Measurements from ENCODE around the gene PRDX1.

Gene PRDX1

GRCh38 chr1:45492691-45493090 is 29.0 kb downstream of the PRDX1 start:
- Histone ChIP-seq H3K27me3 (ENCODE audit: insufficient read depth, low read length) (no peaks in the 10 kb centered on the region), H4K91ac (ENCODE audit: low read depth, low read length) (no peak overlapping the region), H3K9ac (ENCODE audit: low read length) (no peak overlapping the region), H4K12ac (ENCODE audit: low read depth, low read length) (no peak overlapping the region), H3K4me3 (ENCODE audit: low read depth, low read length) (no peak overlapping the region), H2BK120ac (ENCODE audit: insufficient read depth, low read length, poor library complexity) (no peak overlapping the region), H3K14ac (ENCODE audit: low read length) (no peak overlapping the region), H2BK5ac (ENCODE audit: low read depth, low read length, poor library complexity) (no peak overlapping the region), H3K79me2 (ENCODE audit: control insufficient read depth, insufficient read depth, low read length, poor library complexity) (peaks cover 4% of the 10 kb centered on the region), H3K36me3 (ENCODE audit: control insufficient read depth in 1 of 2, insufficient read depth in 2 of 2, low read length in 2 of 2) (no peaks in the 10 kb centered on the region), H2AK5ac (ENCODE audit: low read length) (no peak overlapping the region), H3K9me3 (ENCODE audit: insufficient read depth, low read depth, low read length) (no peaks in the 10 kb centered on the region), H3K79me1 (ENCODE audit: low read length) (peaks cover 4% of the 10 kb centered on the region), H3K27ac (ENCODE audit: low read depth, low read length) (no peak overlapping the region), H2AFZ (ENCODE audit: insufficient read depth, low read length, poor library complexity) (no peak overlapping the region), H4K8ac (ENCODE audit: low read depth, low read length) (no peak overlapping the region), H2BK12ac (ENCODE audit: low read length) (no peak overlapping the region), H3K4me1 (ENCODE audit: control insufficient read depth in 1 of 2, insufficient read depth in 2 of 2, low read length in 2 of 2) (no peaks in the 10 kb centered on the region), H3K4me2 (ENCODE audit: low read length) (no peak overlapping the region), H3K18ac (ENCODE audit: low read length) (no peak overlapping the region), H3K23ac (ENCODE audit: low read length) (no peak overlapping the region), H3K4ac (ENCODE audit: low read depth, low read length) (no peak overlapping the region)
- no peak for DNase-seq
- no CpG with 5 or more reads among the region's 3 CpGs for WGBS (ENCODE audit: extremely low coverage, insufficient coverage, insufficient read length)

GRCh38 chr1:45491487-45492260 is 30.0 kb downstream of the PRDX1 start:
- Histone ChIP-seq H3K79me2 (ENCODE audit: control insufficient read depth, insufficient read depth, low read length, poor library complexity) (peaks cover 4% of the 10 kb centered on the region), H3K79me1 (ENCODE audit: low read length) (peaks cover 4% of the 10 kb centered on the region), H4K12ac (ENCODE audit: low read depth, low read length) (no peak overlapping the region), H3K4me1 (ENCODE audit: control insufficient read depth in 1 of 2, insufficient read depth in 2 of 2, low read length in 2 of 2) (no peaks in the 10 kb centered on the region), H3K18ac (ENCODE audit: low read length) (no peak overlapping the region), H2AK5ac (ENCODE audit: low read length) (no peak overlapping the region), H4K8ac (ENCODE audit: low read depth, low read length) (no peak overlapping the region), H3K9ac (ENCODE audit: low read length) (no peak overlapping the region), H3K14ac (ENCODE audit: low read length) (no peak overlapping the region), H3K4me3 (ENCODE audit: low read depth, low read length) (no peak overlapping the region), H2BK120ac (ENCODE audit: insufficient read depth, low read length, poor library complexity) (no peak overlapping the region), H3K27ac (ENCODE audit: low read depth, low read length) (no peak overlapping the region), H2BK12ac (ENCODE audit: low read length) (no peak overlapping the region), H3K9me3 (ENCODE audit: insufficient read depth, low read depth, low read length) (no peaks in the 10 kb centered on the region), H2AFZ (ENCODE audit: insufficient read depth, low read length, poor library complexity) (no peak overlapping the region), H4K91ac (ENCODE audit: low read depth, low read length) (no peak overlapping the region), H3K27me3 (ENCODE audit: insufficient read depth, low read length) (no peaks in the 10 kb centered on the region), H3K36me3 (ENCODE audit: control insufficient read depth in 1 of 2, insufficient read depth in 2 of 2, low read length in 2 of 2) (no peaks in the 10 kb centered on the region), H2BK5ac (ENCODE audit: low read depth, low read length, poor library complexity) (no peak overlapping the region), H3K4ac (ENCODE audit: low read depth, low read length) (no peak overlapping the region), H3K4me2 (ENCODE audit: low read length) (peak overlapping the region; percentile 44), H3K23ac (ENCODE audit: low read length) (no peak overlapping the region)
- DNase-seq = no peak
- WGBS (ENCODE audit: extremely low coverage, insufficient coverage, insufficient read length) = no CpG with 5 or more reads among the region's 19 CpGs

GRCh38 chr1:45490626-45491486 is 30.8 kb downstream of the PRDX1 start, which contains the start of gene TESK2:
Gene TESK2 (minus strand): TSS chr1:45491163. CDS start chr1:45457785, 33,378 bp downstream.
- Histone ChIP-seq H3K36me3 (ENCODE audit: control insufficient read depth in 1 of 2, insufficient read depth in 2 of 2, low read length in 2 of 2) (no peaks in the 10 kb centered on the region), H2BK5ac (ENCODE audit: low read depth, low read length, poor library complexity) (no peak within 1 kb of the TSS), H3K9me3 (ENCODE audit: insufficient read depth, low read depth, low read length) (no peaks in the 10 kb centered on the region), H2BK12ac (ENCODE audit: low read length) (no peak within 1 kb of the TSS), H3K4me2 (ENCODE audit: low read length) (peak within 1 kb of the TSS; percentile 97), H3K27me3 (ENCODE audit: insufficient read depth, low read length) (no peaks in the 10 kb centered on the region), H4K8ac (ENCODE audit: low read depth, low read length) (no peak within 1 kb of the TSS), H3K79me1 (ENCODE audit: low read length) (peaks cover 4% of the 10 kb centered on the region), H4K91ac (ENCODE audit: low read depth, low read length) (no peak within 1 kb of the TSS), H3K79me2 (ENCODE audit: control insufficient read depth, insufficient read depth, low read length, poor library complexity) (peaks cover 4% of the 10 kb centered on the region), H3K4me1 (ENCODE audit: control insufficient read depth in 1 of 2, insufficient read depth in 2 of 2, low read length in 2 of 2) (no peaks in the 10 kb centered on the region), H4K12ac (ENCODE audit: low read depth, low read length) (no peak within 1 kb of the TSS), H2BK120ac (ENCODE audit: insufficient read depth, low read length, poor library complexity) (no peak within 1 kb of the TSS), H3K14ac (ENCODE audit: low read length) (peak within 1 kb of the TSS; percentile 24), H2AFZ (ENCODE audit: insufficient read depth, low read length, poor library complexity) (peak within 1 kb of the TSS; percentile 61), H3K4me3 (ENCODE audit: low read depth, low read length) (peak within 1 kb of the TSS; percentile 87), H3K27ac (ENCODE audit: low read depth, low read length) (no peak within 1 kb of the TSS), H3K18ac (ENCODE audit: low read length) (peak within 1 kb of the TSS; percentile 3), H3K23ac (ENCODE audit: low read length) (no peak within 1 kb of the TSS), H3K9ac (ENCODE audit: low read length) (peak within 1 kb of the TSS; percentile 72), H3K4ac (ENCODE audit: low read depth, low read length) (no peak within 1 kb of the TSS), H2AK5ac (ENCODE audit: low read length) (no peak within 1 kb of the TSS)
- no CpG with 5 or more reads among the region's 64 CpGs for WGBS (ENCODE audit: extremely low coverage, insufficient coverage, insufficient read length)
- DNase-seq = peak; percentile 100

GRCh38 chr1:45490121-45490625 is 31.5 kb downstream of the PRDX1 start:
- Histone ChIP-seq H3K27ac (ENCODE audit: low read depth, low read length) (no peak overlapping the region), H3K79me2 (ENCODE audit: control insufficient read depth, insufficient read depth, low read length, poor library complexity) (peaks cover 4% of the 10 kb centered on the region), H4K8ac (ENCODE audit: low read depth, low read length) (no peak overlapping the region), H3K18ac (ENCODE audit: low read length) (no peak overlapping the region), H3K23ac (ENCODE audit: low read length) (no peak overlapping the region), H3K14ac (ENCODE audit: low read length) (peak overlapping the region; percentile 24), H3K4me1 (ENCODE audit: control insufficient read depth in 1 of 2, insufficient read depth in 2 of 2, low read length in 2 of 2) (no peaks in the 10 kb centered on the region), H4K12ac (ENCODE audit: low read depth, low read length) (no peak overlapping the region), H2BK5ac (ENCODE audit: low read depth, low read length, poor library complexity) (no peak overlapping the region), H2BK120ac (ENCODE audit: insufficient read depth, low read length, poor library complexity) (no peak overlapping the region), H2BK12ac (ENCODE audit: low read length) (no peak overlapping the region), H3K36me3 (ENCODE audit: control insufficient read depth in 1 of 2, insufficient read depth in 2 of 2, low read length in 2 of 2) (no peaks in the 10 kb centered on the region), H4K91ac (ENCODE audit: low read depth, low read length) (no peak overlapping the region), H2AK5ac (ENCODE audit: low read length) (no peak overlapping the region), H3K27me3 (ENCODE audit: insufficient read depth, low read length) (no peaks in the 10 kb centered on the region), H3K9ac (ENCODE audit: low read length) (peak overlapping the region; percentile 72), H3K4me2 (ENCODE audit: low read length) (peak overlapping the region; percentile 97), H2AFZ (ENCODE audit: insufficient read depth, low read length, poor library complexity) (peak overlapping the region; percentile 61), H3K9me3 (ENCODE audit: insufficient read depth, low read depth, low read length) (no peaks in the 10 kb centered on the region), H3K79me1 (ENCODE audit: low read length) (peaks cover 4% of the 10 kb centered on the region), H3K4me3 (ENCODE audit: low read depth, low read length) (peak overlapping the region; percentile 87), H3K4ac (ENCODE audit: low read depth, low read length) (no peak overlapping the region)
- no CpG with 5 or more reads among the region's 17 CpGs for WGBS (ENCODE audit: extremely low coverage, insufficient coverage, insufficient read length)
- peak; percentile 72 to 96 for DNase-seq

Data from trophoblast cell (in vitro differentiated cells and primary cell).